Fibroblast of lung (primary cell): Measurements from ENCODE around the gene SNPH. TPM values are rescaled to one million over a fixed set of nuclear protein-coding genes. Genes with fewer than 3 reads are reported as not detected.
"Not testable (repeated sequence)": the region's sequence is repeated elsewhere in the genome, so short reads cannot be mapped to it uniquely, and the experiment has no call there.

ENCODE experiments used
- DNase-seq, 2 donors: peaks; one replicate each; pipeline versions ENCODE4 v3.0.0 to v3.0.0-alpha.2; 2010; ENCODE audit warnings: low read depth in 2 of 2
- H2AFZ ChIP-seq: 2 replicates; pipeline ENCODE4 v1.5.1; 2012; ENCODE audit warnings: low read length, control low read depth, inconsistent platforms
- H3K27ac ChIP-seq: 2 replicates; pipeline ENCODE4 v1.5.1; 2011; ENCODE audit warnings: low read length, control low read depth; ENCODE audit not compliant: insufficient read depth
- H3K27me3 ChIP-seq: 2 replicates; pipeline ENCODE4 v1.5.1; 2011; ENCODE audit warnings: mild to moderate bottlenecking, low read length; ENCODE audit not compliant: control insufficient read depth, insufficient read depth
- H3K36me3 ChIP-seq: 2 replicates; pipeline ENCODE4 v1.5.1; 2011; ENCODE audit warnings: low read length; ENCODE audit not compliant: control insufficient read depth, insufficient read depth
- H3K4me1 ChIP-seq: 2 replicates; pipeline ENCODE4 v1.5.1; 2011; ENCODE audit warnings: low read length; ENCODE audit not compliant: control insufficient read depth, insufficient read depth; ENCODE audit errors: extremely low read depth
- H3K4me2 ChIP-seq: 2 replicates; pipeline ENCODE4 v1.5.1; 2011; ENCODE audit warnings: low read length, control low read depth; ENCODE audit not compliant: insufficient read depth; ENCODE audit errors: extremely low read depth
- H3K4me3 ChIP-seq, 4 experiments: fragments of 200-600 bp in 1 of 4; sonication (generic) in 1 of 4; replicated peaks in 1 of 4; 2 replicates each; pipeline ENCODE4 v1.5.1; 2011 to 2016; ENCODE audit warnings: low read length in 4 of 4, low read depth in 3 of 4, mild to moderate bottlenecking in 3 of 4, control low read depth in 2 of 4, inconsistent platforms in 1 of 4, mixed read lengths in 1 of 4; ENCODE audit not compliant: insufficient read depth in 1 of 4; ENCODE audit errors: control extremely low read depth in 1 of 4
- H3K79me2 ChIP-seq: 2 replicates; pipeline ENCODE4 v1.5.1; 2012; ENCODE audit warnings: mild to moderate bottlenecking, low read length, inconsistent platforms; ENCODE audit not compliant: control insufficient read depth, insufficient read depth
- H3K9ac ChIP-seq: 2 replicates; pipeline ENCODE4 v1.5.1; 2011; ENCODE audit warnings: mild to moderate bottlenecking, low read length, control low read depth; ENCODE audit not compliant: insufficient read depth
- H3K9me3 ChIP-seq: 2 replicates; pipeline ENCODE4 v1.5.1; 2012; ENCODE audit warnings: low read depth, low read length; ENCODE audit not compliant: control insufficient read depth, insufficient read depth
- H4K20me1 ChIP-seq: 2 replicates; pipeline ENCODE4 v1.5.1; 2011; ENCODE audit warnings: low read length; ENCODE audit not compliant: control insufficient read depth, insufficient read depth; ENCODE audit errors: extremely low read depth
- EZH2 ChIP-seq: IDR thresholded peaks from 2 replicates; pipeline ENCODE4 v1.5.1; 2012; ENCODE audit warnings: low read length, control low read depth, mild to moderate bottlenecking; ENCODE audit errors: missing control alignments
- polyA minus RNA-seq: library from RNA; depleted of rRNA, polyadenylated mRNA; stranded (reverse); fragments of >200 nt; gene quantifications from 2 replicates; pipeline ENCODE4 v1.2.3, GENCODE V29; 2011; ENCODE audit warnings: low replicate concordance
- polyA plus RNA-seq, 2 donors: library from polyadenylated mRNA; depleted of rRNA in 1 of 2; stranded (reverse) in 1 of 2; unstranded in 1 of 2; fragments of >200 nt; gene quantifications; 2 replicates each; pipeline ENCODE4 v1.2.1, GENCODE V29; 2011 to 2012; ENCODE audit warnings: missing spikeins in 1 of 2
- total RNA-seq: library from RNA; depleted of rRNA; stranded (reverse); fragments of >200 nt; gene quantifications from 2 replicates; pipeline ENCODE4 v1.2.1, GENCODE V29; 2014
- TF ChIP-seq, protein P1 (sequence below), 2 donors: IDR thresholded peaks in 1 of 2; conservative IDR thresholded peaks in 1 of 2; 1 replicate in 1 of 2; 2 replicates in 1 of 2; pipeline ENCODE4 v1.5.1; 2011 to 2012; ENCODE audit warnings: low read length in 2 of 2, control low read depth in 1 of 2, inconsistent platforms in 1 of 2, low read depth in 1 of 2, mild to moderate bottlenecking in 1 of 2

The SNPH gene
- 9.5 and 18.5 TPM in 2 replicates for total RNA-seq
- polyA plus RNA-seq, result 0.85 and 1.3 TPM in 2 replicates
- polyA plus RNA-seq (2012), result 5.4 and 7.3 TPM in 2 replicates
- polyA minus RNA-seq, result 6.2 and 7.9 TPM in 2 replicates

DNA sequence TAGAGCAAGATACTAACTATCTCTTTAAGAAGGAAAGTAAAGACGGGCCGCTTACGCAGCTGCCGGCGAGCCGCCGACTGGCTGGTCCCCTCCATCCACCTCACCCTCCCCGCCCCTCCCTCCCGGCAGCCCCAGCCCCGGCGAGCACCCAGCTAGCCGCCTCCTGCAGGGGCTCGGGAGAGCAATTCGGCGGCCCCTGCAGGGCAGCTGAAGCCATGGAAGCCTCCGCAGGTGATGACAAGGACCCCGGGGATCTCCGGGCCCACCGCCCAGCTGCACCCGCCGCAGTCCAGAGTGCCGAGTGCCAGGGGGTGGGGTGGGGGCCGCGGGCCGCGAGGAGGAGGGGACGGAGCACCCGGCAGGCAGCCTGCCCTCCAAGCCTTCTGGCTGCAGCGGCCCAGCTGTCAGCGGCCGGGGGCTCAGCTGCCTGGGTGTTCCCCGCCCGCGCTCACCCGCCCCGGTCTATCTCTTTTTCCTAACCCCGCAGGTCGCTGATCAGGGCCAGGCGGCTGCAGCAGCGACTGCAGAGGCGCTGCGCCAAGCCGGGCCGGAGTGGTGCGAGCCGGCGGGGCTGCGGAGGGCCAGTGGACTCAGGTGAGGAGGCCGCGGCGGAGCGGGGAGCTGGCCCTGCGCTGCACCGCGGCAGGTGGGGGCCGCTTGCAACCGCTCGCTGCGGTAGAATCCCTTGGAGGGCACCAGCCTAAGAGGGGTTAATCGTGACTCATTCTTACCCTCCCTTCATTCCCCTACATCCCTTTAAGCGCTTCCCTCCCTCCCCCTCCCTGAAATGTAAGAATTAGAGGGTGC is at the start of gene SNPH:
Gene SNPH, plus strand, starts transcription at position 128 of the 807 bp plus-strand sequence. CDS start 29,946 bp downstream, outside the sequence.
- Histone ChIP-seq H3K4me1 (peaks cover 3% of the 10 kb centered on the region), H3K9me3 (no peaks in the 10 kb centered on the region), H4K20me1 (no peaks in the 10 kb centered on the region), H3K79me2 (no peaks in the 10 kb centered on the region), H2AFZ (peak within 1 kb of the TSS; percentile 93), H3K27me3 (no peaks in the 10 kb centered on the region), H3K9ac (peak within 1 kb of the TSS; percentile 43), H3K36me3 (no peaks in the 10 kb centered on the region), H3K27ac (peak within 1 kb of the TSS; percentile 60), H3K4me3 (peak within 1 kb of the TSS; percentile 51 to 81 (median 64)), H3K4me2 (peak within 1 kb of the TSS; percentile 78)
- peak; percentile 75 to 83 for DNase-seq
- no peak for TF ChIP-seq EZH2
- TF ChIP-seq, protein P1, sequence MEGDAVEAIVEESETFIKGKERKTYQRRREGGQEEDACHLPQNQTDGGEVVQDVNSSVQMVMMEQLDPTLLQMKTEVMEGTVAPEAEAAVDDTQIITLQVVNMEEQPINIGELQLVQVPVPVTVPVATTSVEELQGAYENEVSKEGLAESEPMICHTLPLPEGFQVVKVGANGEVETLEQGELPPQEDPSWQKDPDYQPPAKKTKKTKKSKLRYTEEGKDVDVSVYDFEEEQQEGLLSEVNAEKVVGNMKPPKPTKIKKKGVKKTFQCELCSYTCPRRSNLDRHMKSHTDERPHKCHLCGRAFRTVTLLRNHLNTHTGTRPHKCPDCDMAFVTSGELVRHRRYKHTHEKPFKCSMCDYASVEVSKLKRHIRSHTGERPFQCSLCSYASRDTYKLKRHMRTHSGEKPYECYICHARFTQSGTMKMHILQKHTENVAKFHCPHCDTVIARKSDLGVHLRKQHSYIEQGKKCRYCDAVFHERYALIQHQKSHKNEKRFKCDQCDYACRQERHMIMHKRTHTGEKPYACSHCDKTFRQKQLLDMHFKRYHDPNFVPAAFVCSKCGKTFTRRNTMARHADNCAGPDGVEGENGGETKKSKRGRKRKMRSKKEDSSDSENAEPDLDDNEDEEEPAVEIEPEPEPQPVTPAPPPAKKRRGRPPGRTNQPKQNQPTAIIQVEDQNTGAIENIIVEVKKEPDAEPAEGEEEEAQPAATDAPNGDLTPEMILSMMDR (conservative IDR thresholded peaks at IDR 0.05 in 1 of 2, IDR thresholded peaks at IDR 0.05 in 1 of 2; ENCODE audit: low read depth in 1 of 2, low read length in 2 of 2), result no peak

DNA sequence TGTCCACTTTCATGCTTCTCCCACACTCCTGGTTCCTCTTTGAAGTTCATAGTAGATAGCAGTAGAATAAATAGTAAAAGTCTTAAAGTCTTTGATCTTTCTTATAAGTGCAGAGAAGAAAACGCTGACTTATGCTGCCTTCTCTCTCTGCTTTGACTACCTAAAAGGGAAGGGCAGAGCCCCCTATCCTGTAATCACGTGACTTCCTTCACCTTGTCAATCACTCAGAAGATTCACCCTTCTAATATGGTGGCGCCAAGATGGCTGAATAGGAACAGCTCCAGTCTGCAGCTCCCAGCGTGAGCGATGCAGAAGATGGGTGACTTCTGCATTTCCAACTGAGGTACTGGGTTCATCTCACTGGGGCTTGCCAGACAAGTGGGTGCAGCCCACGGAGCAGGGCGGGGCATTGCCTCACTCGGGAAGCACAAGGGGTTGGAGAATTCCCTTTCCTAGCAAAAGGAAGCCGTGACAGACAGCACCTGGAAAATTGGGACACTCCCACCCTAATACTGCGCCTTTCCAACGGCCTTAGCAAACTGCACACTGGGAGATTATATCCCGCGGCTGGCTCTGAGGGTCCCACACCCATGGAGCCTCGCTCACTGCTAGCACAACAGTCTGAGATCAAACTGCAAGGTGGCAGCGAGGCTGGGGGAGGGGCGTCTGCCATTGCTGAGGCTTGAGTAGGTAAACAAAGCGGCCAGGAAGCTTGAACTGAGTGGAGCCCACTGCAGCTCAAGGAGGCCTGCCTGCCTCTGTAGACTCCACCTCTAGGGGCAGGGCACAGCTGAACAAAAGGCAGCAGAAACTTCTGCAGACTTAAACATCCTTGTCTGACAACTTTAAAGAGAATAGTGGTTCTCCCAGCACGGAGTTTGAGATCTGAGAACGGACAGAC is 49.3 kb upstream of the SNPH start:
- H3K9me3 ChIP-seq, H4K20me1 ChIP-seq, H3K27me3 ChIP-seq, H3K4me3 ChIP-seq, DNase-seq, H3K4me1 ChIP-seq, H3K36me3 ChIP-seq, H3K4me2 ChIP-seq, H3K79me2 ChIP-seq, H3K27ac ChIP-seq, H3K9ac ChIP-seq, H2AFZ ChIP-seq: not testable (repeated sequence)

DNA sequence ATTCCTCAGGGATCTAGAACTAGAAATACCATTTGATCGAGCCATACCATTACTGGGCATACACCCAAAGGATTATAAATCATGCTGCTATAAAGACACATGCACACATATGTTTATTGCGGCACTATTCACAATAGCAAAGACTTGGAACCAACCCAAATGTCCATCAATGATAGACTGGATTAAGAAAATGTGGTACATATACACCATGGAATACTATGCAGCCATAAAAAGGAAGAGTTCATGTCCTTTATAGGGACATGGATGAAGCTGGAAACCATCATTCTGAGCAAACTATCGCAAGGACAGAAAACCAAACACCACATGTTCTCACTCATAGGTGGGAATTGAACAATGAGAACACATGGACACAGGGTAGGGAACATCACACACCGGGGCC is 43.3 kb upstream of the SNPH start:
- not testable (repeated sequence) for H3K36me3 ChIP-seq, H3K4me1 ChIP-seq, H3K27me3 ChIP-seq, H3K9ac ChIP-seq, H3K9me3 ChIP-seq, H3K79me2 ChIP-seq, H2AFZ ChIP-seq, H4K20me1 ChIP-seq, DNase-seq, H3K4me2 ChIP-seq, H3K27ac ChIP-seq, H3K4me3 ChIP-seq
